IMR-90 (cell line): ENCODE measurements around the gene CELA2B. TPM values are rescaled to one million over a fixed set of nuclear protein-coding genes. Genes with fewer than 3 reads are reported as not detected.
A peak's percentile ranks its signal among the peaks of the same experiment; 100 is the strongest.

Source experiments
- ATAC-seq: fragments of 200-7000 bp; cut with Tn5 transposase; 2 replicates; pipeline ENCODE4 v1.9.1; 2020; ENCODE audit warnings: low read depth, mild to moderate bottlenecking, moderate library complexity
- BruUV-seq: library from RNA; stranded (reverse); fragments of 400-500 nt; replicated peaks from 2 replicates; lab custom pipeline; 2021; lab: Mats Ljungman, UMichigan
- CTCF ChIA-PET: fragments of 300-600 bp; formaldehyde crosslinking; extraction: SDS; loops from one replicate; lab custom pipeline; 2021; ENCODE audit warnings: antibody characterized with exemption; lab: Yijun Ruan, JAX
- POLR2A ChIA-PET: fragments of 300-600 bp; sonication (Branson Sonifier 250); formaldehyde crosslinking; loops from one replicate; lab custom pipeline; 2022; ENCODE audit warnings: antibody characterized with exemption; ENCODE audit not compliant: unreplicated experiment; lab: Charles Lee
- DNase-seq: peaks from one replicate; pipeline ENCODE4 v3.0.0; 2013
- H2AFZ ChIP-seq: replicated peaks from 2 replicates; pipeline ENCODE3; 2013; ENCODE audit warnings: low read length, mild to moderate bottlenecking; ENCODE audit not compliant: poor library complexity
- H2AK5ac ChIP-seq: 2 replicates; pipeline ENCODE4 v1.6.1; 2013; ENCODE audit warnings: low read depth, low read length, inconsistent platforms
- H2AK9ac ChIP-seq: replicated peaks from 2 replicates; pipeline ENCODE3; 2013; ENCODE audit warnings: mild to moderate bottlenecking, low read depth, low read length, moderate library complexity; ENCODE audit not compliant: poor library complexity
- H2BK120ac ChIP-seq: 2 replicates; pipeline ENCODE4 v1.6.1; 2013; ENCODE audit warnings: low read depth, low read length, inconsistent platforms
- H2BK15ac ChIP-seq: 3 replicates; pipeline ENCODE4 v1.6.1; 2013; ENCODE audit warnings: low read depth, low read length, inconsistent platforms
- H2BK20ac ChIP-seq: 2 replicates; pipeline ENCODE4 v1.6.1; 2013; ENCODE audit warnings: low read depth, mild to moderate bottlenecking, inconsistent platforms, low read length, moderate library complexity
- H2BK5ac ChIP-seq: 2 replicates; pipeline ENCODE4 v1.6.1; 2013; ENCODE audit warnings: mild to moderate bottlenecking, low read depth, low read length, inconsistent platforms; ENCODE audit not compliant: poor library complexity, severe bottlenecking
- H3K14ac ChIP-seq: replicated peaks from 2 replicates; pipeline ENCODE4 v1.6.1; 2013; ENCODE audit warnings: low read depth, low read length, inconsistent platforms
- H3K18ac ChIP-seq: 2 replicates; pipeline ENCODE4 v1.6.1; 2013; ENCODE audit warnings: low read depth, low read length, control low read depth
- H3K23ac ChIP-seq: 2 replicates; pipeline ENCODE4 v1.6.1; 2013; ENCODE audit warnings: low read depth, low read length, inconsistent platforms
- H3K27ac ChIP-seq: 2 replicates; pipeline ENCODE4 v1.5.1; 2013; ENCODE audit warnings: mild to moderate bottlenecking, control low read depth, low read length; ENCODE audit not compliant: insufficient read depth
- H3K27me3 ChIP-seq: 2 replicates; pipeline ENCODE4 v1.6.1; 2013; ENCODE audit warnings: low read length; ENCODE audit not compliant: control insufficient read depth, insufficient read depth
- H3K36me3 ChIP-seq: 2 replicates; pipeline ENCODE4 v1.6.1; 2013; ENCODE audit warnings: low read length, mixed read lengths; ENCODE audit not compliant: control insufficient read depth, insufficient read depth
- H3K4ac ChIP-seq: 2 replicates; pipeline ENCODE4 v1.6.1; 2013; ENCODE audit warnings: low read depth, low read length, inconsistent platforms
- H3K4me1 ChIP-seq: 2 replicates; pipeline ENCODE4 v1.6.1; 2013; ENCODE audit warnings: low read length, mixed read lengths; ENCODE audit not compliant: control insufficient read depth, insufficient read depth
- H3K4me2 ChIP-seq: 2 replicates; pipeline ENCODE4 v1.6.1; 2013; ENCODE audit warnings: low read depth, mild to moderate bottlenecking, control low read depth, low read length, moderate library complexity
- H3K4me3 ChIP-seq: 2 replicates; pipeline ENCODE4 v1.5.1; 2013; ENCODE audit warnings: low read depth, mild to moderate bottlenecking, control low read depth, low read length, moderate library complexity; ENCODE audit not compliant: insufficient read depth
- H3K56ac ChIP-seq: 2 replicates; pipeline ENCODE4 v1.6.1; 2013; ENCODE audit warnings: low read length, inconsistent platforms; ENCODE audit not compliant: insufficient read depth; ENCODE audit errors: extremely low read depth
- H3K79me1 ChIP-seq, 2 experiments: 2 replicates each; pipeline ENCODE4 v1.6.1; 2013; ENCODE audit warnings: low read length in 2 of 2, inconsistent platforms in 1 of 2, low read depth in 1 of 2
- H3K9ac ChIP-seq: 2 replicates; pipeline ENCODE4 v1.6.1; 2013; ENCODE audit warnings: low read depth, low read length, control low read depth
- H3K9me1 ChIP-seq: 2 replicates; pipeline ENCODE4 v1.6.1; 2013; ENCODE audit warnings: low read length, inconsistent platforms; ENCODE audit not compliant: insufficient read depth
- H3K9me3 ChIP-seq: 2 replicates; pipeline ENCODE4 v1.6.1; 2013; ENCODE audit warnings: low read length; ENCODE audit not compliant: control insufficient read depth, insufficient read depth
- H4K20me1 ChIP-seq: 2 replicates; pipeline ENCODE4 v1.6.1; 2013; ENCODE audit warnings: low read length, inconsistent platforms; ENCODE audit not compliant: insufficient read depth
- H4K5ac ChIP-seq: 2 replicates; pipeline ENCODE4 v1.6.1; 2013; ENCODE audit warnings: mild to moderate bottlenecking, low read depth, low read length, control low read depth
- H4K8ac ChIP-seq, 2 experiments: 2 replicates each; pipeline ENCODE4 v1.6.1; 2013; ENCODE audit warnings: low read depth in 2 of 2, low read length in 2 of 2, control low read depth in 1 of 2, inconsistent platforms in 1 of 2
- H4K91ac ChIP-seq: 2 replicates; pipeline ENCODE4 v1.6.1; 2013; ENCODE audit warnings: low read depth, low read length, inconsistent platforms; ENCODE audit not compliant: insufficient read depth
- CEBPB ChIP-seq: IDR thresholded peaks from 2 replicates; pipeline ENCODE4 v1.6.1; 2012; ENCODE audit warnings: low read depth, low read length, improper control_type of control experiment
- USF2 ChIP-seq: fragments of 150-350 bp; IDR thresholded peaks from 2 replicates; pipeline ENCODE4 v1.6.1; 2017; ENCODE audit warnings: mild to moderate bottlenecking, antibody characterized with exemption, low read length, low read depth
- WGBS, 2 experiments: methylation state at CpG; one replicate each; pipeline versions ENCODE4 v1.1.5 to v1.1.7; 2013; ENCODE audit warnings: missing lambda C conversion rate in 2 of 2; ENCODE audit not compliant: insufficient read length in 1 of 2; ENCODE audit errors: extremely low coverage in 2 of 2; 5-methylcytosine and 5-hydroxymethylcytosine counted together
- dilution Hi-C: fragments of 300-500 bp; cut with HindIII; formaldehyde crosslinking; loops from one replicate; pipeline ENCODE4 v1.14.3; 2018; ENCODE audit warnings: low sequenced_read_pairs; ENCODE audit not compliant: unreplicated experiment
- in situ Hi-C: fragments of 300-500 bp; cut with MboI; formaldehyde crosslinking; loops from 3 replicates; pipeline ENCODE4 v1.14.3; 2019; ENCODE audit warnings: low sequenced_read_pairs, inconsistent platforms, mixed read lengths
- intact Hi-C: fragments of 100-400 bp; cut with micrococcal nuclease; formaldehyde crosslinking; loops from 2 replicates; pipeline ENCODE4 v1.10.0; 2022
- polyA plus RNA-seq, 3 experiments: library from polyadenylated mRNA; depleted of rRNA; stranded (reverse); fragments of >200 nt; gene quantifications; 2 replicates each; pipeline ENCODE4 v1.2.3, GENCODE V29; 2012; ENCODE audit warnings: low replicate concordance in 1 of 3
- total RNA-seq: library from RNA; depleted of rRNA; stranded (reverse); fragments of >200 nt; gene quantifications from 2 replicates; pipeline ENCODE4 v1.2.3, GENCODE V29; 2012

Gene CELA2B
- total and polyA plus RNA-seq, 2 of the 4 experiments (the other 2 are of a cell fraction) = not detected

DNA sequence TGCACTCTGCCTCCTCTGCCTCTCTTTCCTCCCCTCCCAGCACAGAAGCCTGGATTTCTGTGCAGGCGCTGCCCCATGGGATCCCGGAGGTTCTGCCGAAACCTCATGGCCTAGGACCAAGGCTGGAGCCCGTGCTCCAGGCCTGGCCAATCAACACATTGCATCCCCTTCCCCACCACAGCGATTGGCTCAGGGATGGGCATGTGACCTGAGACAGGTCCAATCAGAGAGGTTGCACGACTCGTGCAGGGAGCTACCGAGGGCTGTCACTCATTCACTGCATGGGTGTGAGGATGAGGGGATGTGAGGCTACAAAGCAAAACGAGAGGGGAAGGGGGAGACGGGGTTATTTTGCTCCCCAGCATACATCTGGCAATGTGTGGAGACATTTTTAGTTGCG is 3.3 kb upstream of the CELA2B start:
- Histone ChIP-seq H2AK5ac (no peak overlapping the region), H3K4me3 (no peak overlapping the region), H3K56ac (no peak overlapping the region), H4K20me1 (no peaks in the 10 kb centered on the region), H3K27ac (no peak overlapping the region), H3K23ac (no peak overlapping the region), H3K9me1 (no peaks in the 10 kb centered on the region), H2BK20ac (no peak overlapping the region), H4K91ac (no peak overlapping the region), H3K14ac (no peak overlapping the region), H3K79me1 (no peaks in the 10 kb centered on the region), H4K5ac (no peak overlapping the region), H3K18ac (no peak overlapping the region), H2BK15ac (no peak overlapping the region), H3K27me3 (peaks cover 3% of the 10 kb centered on the region; the same call in 1 of the 2 replicates), H3K4me2 (no peak overlapping the region), H2AFZ (no peak overlapping the region), H4K8ac (no peak overlapping the region), H3K4me1 (no peaks in the 10 kb centered on the region), H3K9me3 (no peaks in the 10 kb centered on the region), H2BK120ac (no peak overlapping the region), H3K9ac (no peak overlapping the region), H2BK5ac (no peak overlapping the region), H2AK9ac (no peak overlapping the region), H3K4ac (no peak overlapping the region), H3K36me3 (no peaks in the 10 kb centered on the region)
- in situ Hi-C loops (no loop called here), dilution Hi-C loops (no loop called here), intact Hi-C loops (no loop called here)
- ATAC-seq = no peak
- no TSS peak for BruUV-seq
- 90% methylated on average over 2 of the region's 11 CpGs; no CpG with 5 or more reads in 1 of the 2 experiments for WGBS, 2 experiments
- no peak for DNase-seq
- POLR2A ChIA-PET = no interaction called here
- TF ChIP-seq USF2 (peak; percentile 40; the same call in 1 of the 2 replicates), CEBPB (no peak)
- CTCF ChIA-PET = no interaction called here
